ENCODE results near the gene LIN52.

- TF ChIP-seq CTCF (IDR thresholded peaks at IDR 0.05) (no peak), POLR2AphosphoS5 (IDR thresholded peaks at IDR 0.05) (peak in 1 of 3 donors; percentile 31)
Measured at GRCh38 chr14:74239848-74240793, 155.4 kb downstream of the LIN52 start.

Measured in breast epithelium (tissue), 3 donors.